ENCODE results near the gene NAALADL2.

GRCh38 chr3:175428466-175428865, 569.3 kb downstream of the NAALADL2 start:
- TF ChIP-seq CTCF (conservative IDR thresholded peaks at IDR 0.05 in 1 of 2, IDR thresholded peaks at IDR 0.05 in 1 of 2; ENCODE audit: low read depth in 1 of 2, low read length in 2 of 2) = no peak
- TF ChIP-seq EZH2 (IDR thresholded peaks at IDR 0.05; ENCODE audit: low read length, missing control alignments) = no peak
